Left kidney (tissue), 2 donors: ENCODE data around the gene KLHL40. TPM values are rescaled to one million over a fixed set of nuclear protein-coding genes. Genes with fewer than 3 reads are reported as not detected.

Experiments
- DNase-seq: peaks from one replicate; pipeline ENCODE4 v3.0.0-alpha.2; 2013
- polyA plus RNA-seq: library from polyadenylated mRNA; unstranded; fragments of 120-200 nt; gene quantifications from one replicate; pipeline ENCODE4 v1.2.1, GENCODE V29; 2013; ENCODE audit not compliant: insufficient read length

Gene KLHL40
- polyA plus RNA-seq, 1 donor: not detected

DNA sequence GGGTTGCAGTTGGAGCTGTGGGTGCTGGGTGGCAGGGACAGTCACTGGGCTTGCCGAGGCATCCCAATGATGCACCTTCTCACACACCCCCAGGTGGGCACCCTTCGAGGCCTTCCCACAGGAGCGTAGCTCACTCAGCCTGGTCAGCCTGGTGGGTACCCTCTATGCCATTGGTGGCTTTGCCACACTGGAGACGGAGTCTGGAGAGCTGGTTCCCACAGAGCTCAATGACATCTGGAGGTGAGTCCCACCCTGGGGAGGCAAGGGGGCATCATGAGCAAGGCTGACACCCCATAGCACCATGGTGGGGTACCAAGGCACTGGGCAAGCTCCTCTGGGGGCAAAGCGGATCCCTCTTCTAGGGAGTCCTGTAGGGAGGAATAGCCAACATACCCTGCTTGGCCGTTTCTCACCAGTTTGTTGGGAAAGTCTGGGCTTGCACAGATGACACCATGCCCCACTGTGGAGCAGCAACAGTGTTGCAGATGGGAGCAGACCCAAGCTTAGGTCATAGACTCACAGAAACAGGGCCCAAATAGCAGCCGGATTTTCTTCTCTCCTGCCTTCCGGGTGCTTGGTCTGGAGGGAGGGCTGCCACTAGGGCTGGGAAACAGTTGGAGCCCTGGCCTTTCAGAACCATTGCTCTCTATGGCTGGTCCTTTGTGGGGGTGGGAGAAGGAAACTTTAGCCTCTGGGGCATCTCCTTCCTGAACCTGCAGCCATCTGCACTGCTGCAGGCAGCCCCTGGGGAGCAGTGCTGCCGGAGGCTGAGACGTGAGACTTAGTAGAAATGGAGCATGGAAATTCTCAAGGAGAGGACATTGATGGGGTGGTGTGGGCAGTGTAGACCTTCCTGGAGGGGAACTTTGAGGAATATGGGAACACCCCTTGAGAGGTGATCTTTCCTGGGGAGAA is 5.7 kb downstream of the KLHL40 start:
- DNase-seq: no peak

GRCh38 chr3:42691816-42692666 is 6.7 kb downstream of the KLHL40 start:
- no peak for DNase-seq

DNA sequence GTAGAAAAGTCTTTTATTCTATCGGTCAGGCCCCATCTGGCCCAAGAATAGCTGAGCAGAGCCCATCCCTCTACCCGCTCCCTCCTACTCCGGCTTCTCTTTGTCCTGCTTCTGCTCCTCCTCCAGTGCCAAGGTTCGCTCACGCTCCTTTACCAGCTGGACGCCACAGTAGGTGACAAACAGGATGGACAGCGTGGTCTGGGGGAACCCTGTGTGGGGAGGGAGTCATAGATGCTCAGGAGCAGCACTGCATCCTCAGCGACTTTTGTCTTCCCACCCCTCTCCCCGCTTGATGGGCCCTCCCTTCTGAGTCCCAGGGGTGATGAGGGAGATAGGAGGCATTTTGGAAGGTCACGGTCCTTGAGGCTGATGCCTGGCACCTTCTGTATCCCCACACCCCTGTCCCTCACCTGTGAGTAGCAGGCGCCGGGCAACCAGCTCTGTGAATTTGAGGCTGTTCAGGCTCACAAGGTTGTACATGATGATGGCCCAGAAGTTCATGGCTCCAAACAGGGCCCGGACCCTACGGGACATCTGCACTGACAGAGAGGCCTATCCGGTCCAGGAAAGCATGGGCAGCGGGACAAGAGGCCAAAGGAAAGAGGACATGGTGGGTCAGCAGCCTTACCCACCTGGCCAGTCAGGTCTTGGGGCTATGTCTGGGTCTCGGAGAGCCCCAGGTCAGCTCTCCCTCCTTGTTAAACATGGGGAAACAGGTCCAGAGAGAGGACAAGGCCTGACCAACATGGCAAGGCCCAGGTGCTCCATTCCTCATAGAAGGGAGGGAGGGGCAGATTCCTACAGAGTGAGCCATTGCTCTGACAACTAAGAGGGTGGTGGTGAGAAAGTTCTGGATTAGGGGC is 7.6 kb downstream of the KLHL40 start:
- no peak for DNase-seq

GRCh38 chr3:42693530-42693930 is 8.2 kb downstream of the KLHL40 start:
- DNase-seq: no peak

DNA sequence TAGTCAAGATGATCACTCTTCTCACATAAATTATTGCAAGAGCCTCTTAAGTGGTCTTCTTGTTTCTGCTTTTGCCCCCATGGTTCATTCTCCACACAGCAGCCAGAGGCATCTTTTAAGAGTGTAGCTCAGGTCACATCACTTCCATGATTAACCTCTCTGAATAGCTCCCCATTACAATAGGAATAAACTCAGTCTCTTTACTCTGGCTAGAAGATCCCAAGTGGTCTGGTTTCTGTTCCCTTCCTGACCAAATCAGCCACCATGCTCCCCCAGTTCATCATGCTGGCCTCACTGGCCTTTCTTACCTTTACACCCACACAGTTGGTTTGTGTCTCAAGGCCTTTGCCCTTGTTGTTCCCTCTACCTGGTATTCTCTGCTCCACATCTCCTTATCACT is 9.0 kb downstream of the KLHL40 start:
- DNase-seq: no peak

- no peak for DNase-seq
Observed at GRCh38 chr3:42696356-42697288, 11.3 kb downstream of the KLHL40 start.

GRCh38 chr3:42697289-42698051 is 12.1 kb downstream of the KLHL40 start:
- no peak for DNase-seq

DNA sequence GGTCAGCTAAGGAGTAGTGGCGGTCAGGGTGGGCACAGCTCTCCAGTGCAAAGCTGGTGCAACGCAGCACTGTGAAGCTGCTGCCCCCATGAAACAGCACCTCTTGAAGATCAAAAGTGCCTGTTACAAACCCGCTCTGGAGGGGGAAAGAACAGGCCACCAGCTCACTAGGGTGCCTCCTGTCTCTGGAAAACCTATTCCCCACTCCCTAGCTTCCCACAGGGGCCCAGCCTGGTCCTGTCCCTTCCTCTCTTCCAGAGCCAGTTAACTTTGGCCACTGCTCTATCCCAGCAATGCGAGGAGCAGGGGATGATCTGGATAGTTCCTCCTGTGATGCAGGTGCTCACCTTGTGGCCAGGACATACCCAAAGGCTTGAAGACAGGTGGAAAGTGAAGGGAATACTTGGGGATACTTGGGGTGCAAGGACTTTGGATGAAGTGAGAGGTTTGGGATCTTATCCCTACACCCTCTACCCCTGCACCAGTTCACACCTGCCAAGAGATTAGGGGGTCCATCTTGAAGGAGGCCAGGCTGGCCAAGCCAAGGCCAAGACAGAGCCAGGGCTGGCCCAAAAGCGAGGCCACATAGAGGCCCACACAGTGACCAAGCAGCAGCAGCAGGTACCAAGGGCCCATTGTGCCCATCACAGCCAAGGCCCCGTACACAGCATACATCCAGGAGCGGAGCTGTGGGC is 13.0 kb downstream of the KLHL40 start:
- DNase-seq: no peak

DNA sequence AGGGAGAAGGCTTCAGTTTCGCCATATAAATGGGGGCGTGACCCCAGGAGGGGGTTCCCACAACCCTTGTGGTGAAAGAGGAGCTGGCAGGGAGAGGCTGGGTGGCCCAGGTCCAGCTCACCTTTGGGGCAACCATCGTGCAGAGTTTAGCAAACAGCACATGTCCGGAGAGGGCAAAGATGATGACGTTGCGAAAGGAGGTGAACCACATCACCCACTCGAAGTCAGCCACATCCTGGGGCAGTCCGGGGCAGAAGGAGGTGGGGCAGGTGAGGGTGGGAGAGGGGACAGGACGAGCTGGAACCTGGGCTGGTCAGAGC is 13.5 kb downstream of the KLHL40 start:
- no peak for DNase-seq

GRCh38 chr3:42699511-42699971 is 14.2 kb downstream of the KLHL40 start:
- no peak for DNase-seq

DNA sequence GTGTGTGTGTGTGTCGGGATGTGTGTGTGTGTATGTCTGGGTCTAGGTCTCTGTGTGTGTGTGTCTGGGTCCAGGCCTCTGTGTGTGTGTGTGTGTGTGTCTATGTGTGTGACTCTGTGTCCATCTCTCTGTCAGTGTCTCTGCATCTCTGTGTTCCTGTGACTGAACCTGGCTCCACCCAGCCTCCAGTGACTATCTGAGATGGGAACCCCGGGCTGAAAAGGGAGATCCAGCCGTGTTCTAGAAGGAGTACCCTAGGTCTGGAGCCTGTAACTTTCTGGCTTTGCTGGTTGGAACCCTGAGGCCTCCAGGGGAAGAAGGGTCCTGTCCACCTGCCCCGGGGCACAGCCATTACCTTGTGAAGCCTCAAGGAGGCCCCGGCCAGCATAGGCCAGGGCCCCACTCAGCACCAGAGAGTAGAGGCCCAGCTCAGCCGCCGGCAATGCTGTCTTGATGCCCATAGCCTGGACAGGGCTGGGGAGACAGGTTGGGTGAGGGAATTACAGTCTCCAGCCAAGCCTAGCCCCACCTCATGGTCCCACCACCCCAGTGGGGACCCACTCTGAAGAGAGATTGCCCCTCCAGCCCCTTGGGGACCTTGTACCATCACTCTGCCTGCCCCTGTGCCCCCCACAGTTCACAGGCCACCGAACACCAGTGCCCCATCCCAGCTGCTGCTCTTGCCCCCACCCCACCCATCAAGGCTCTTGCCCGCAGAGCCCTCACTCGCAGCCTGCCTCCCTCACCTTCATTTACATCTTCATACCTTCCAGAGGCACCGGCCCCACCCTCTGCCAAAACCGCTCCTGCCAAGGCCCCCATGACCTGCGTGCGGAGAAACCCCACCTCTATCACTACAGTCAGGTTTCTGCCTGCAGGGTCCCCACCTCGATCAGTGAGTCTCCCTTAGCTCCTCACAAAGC is 15.3 kb downstream of the KLHL40 start:
- DNase-seq: no peak

GRCh38 chr3:42701371-42702065 is 16.2 kb downstream of the KLHL40 start:
- peak; percentile 71 for DNase-seq

DNA sequence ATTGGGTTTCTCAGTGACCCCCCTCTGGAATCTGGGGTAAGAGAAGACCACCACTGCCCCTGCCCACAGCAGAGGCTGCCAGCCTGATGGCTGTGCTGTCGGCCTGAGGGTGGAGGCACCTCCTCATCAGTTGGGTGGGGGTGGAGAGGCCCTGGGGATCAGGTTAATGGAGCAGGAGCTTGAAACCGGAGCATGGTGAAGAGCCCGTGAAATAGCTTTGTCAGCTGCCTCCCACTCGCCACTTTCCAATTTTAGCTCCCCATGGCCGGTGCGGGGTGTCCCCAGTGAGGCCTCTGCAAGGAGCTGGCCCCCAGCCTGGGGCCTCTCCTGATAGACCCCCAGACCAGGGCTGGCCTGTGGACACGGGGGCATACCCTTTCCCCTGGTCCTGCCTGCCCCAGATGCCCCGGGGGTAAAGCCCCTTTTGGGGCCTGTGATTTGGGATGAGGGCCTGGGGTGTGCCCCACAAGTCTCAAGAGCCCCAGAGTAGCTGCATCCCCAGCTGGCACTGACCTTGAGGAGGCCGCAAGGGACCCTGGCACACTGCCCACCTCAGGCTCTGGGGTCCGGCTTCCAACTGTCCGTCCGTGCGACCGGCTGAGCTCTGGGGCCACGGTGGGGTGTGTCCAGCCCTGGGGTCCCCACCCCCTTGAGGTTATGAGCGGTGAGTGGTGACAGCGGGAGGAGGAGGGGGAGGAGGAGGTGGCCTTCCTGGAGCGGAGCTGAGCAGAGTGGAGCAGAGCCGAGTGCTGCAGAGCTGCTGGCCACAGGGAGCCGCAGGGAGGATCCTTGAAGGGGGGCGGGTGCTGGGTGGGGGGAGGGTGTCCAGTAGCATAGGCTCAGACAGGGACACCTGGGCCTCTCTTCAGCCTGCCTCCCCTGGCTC is 17.0 kb downstream of the KLHL40 start, which contains the start of gene HHATL:
HHATL (minus strand) TSS at position 733 of the 886 bp plus-strand sequence. CDS start 1,972 bp downstream, outside the sequence.
- DNase-seq: no peak

DNA sequence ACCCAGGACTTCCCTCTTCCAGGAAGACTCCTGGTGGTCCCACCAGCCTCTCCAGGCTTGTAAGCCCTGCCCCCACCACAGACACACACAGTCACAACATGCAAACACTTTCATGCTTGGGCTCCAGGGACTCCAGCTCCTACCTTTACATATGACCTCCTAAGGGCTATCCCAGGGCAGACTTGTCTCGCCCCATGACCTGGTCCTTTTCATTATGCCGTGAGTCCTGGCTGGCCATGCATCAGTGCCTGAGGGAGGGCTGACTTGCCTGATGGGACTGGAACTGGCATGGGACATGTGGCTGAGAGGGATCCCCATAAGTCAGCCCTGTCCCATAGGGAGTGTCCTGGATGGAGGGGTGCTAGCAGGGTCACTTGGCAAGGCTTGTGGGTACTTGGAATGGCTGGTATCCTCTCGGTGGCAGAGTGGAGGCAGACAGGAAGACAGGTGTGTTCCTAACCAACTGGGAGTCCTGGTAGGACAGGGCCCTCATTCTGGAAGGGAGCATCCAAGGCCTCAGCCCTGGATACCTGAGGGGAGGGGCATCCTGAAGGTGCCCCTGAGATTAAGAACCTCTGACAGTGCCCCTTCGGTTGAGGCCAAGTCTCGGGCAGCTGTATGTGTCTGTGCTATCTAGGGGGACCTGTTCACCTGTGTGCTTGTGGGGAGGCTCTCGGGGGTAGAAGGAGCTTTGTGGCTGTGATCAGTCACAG is 17.8 kb downstream of the KLHL40 start:
- no peak for DNase-seq

DNA sequence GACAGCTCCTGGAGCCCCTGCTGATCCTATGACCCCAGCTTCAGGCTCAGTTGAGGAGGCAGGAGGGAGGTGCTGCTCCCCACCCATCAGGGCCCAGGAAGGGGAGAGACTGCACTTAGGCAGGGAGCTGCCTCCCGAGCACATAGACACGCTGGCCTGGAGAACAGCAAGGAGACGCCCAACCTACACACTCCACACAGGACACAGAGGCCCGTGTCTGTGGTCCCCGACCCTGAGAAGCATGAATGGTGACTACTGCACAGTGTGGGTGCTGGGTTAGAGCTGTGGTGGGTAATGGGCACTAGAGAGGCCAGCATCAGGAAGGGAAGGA is 18.3 kb downstream of the KLHL40 start:
- no peak for DNase-seq
